Left renal cortex interstitium (tissue), 4 donors: ENCODE measurements around the gene SPRR2F. TPM values are rescaled to one million over a fixed set of nuclear protein-coding genes. Genes with fewer than 3 reads are reported as not detected.

ENCODE experiments used
- DNase-seq, 4 donors: peaks; one replicate each; pipeline ENCODE4 v3.0.0-alpha.2; 2013; ENCODE audit warnings: low read depth in 4 of 4, low spot score in 2 of 4, missing footprints in 1 of 4
- polyA plus RNA-seq, 4 donors: library from polyadenylated mRNA; unstranded; fragments of 120-200 nt; gene quantifications; one replicate each; pipeline ENCODE4 v1.2.1, GENCODE V29; 2013; ENCODE audit not compliant: insufficient read length in 4 of 4

SPRR2F gene
- polyA plus RNA-seq, 4 donors: not detected

DNA sequence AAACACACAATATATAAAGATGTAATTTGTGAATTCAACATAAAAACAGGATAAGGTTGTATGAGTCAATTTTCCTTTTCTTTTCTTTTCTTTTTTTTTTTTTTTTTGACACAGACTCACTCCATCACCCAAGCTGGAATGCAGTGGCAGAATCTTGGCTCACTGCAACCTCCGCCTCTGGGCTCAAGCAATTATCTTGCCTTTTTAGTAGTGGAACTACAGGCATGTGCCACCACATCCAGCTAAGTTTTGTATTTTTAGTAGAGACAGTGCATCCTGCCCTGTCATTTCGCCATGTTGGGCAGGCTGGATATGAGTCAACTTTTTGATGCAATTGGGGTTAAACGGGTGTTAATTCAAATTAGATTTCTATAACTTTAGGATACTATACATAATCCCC is 31.6 kb downstream of the SPRR2F start:
- DNase-seq: no peak

DNA sequence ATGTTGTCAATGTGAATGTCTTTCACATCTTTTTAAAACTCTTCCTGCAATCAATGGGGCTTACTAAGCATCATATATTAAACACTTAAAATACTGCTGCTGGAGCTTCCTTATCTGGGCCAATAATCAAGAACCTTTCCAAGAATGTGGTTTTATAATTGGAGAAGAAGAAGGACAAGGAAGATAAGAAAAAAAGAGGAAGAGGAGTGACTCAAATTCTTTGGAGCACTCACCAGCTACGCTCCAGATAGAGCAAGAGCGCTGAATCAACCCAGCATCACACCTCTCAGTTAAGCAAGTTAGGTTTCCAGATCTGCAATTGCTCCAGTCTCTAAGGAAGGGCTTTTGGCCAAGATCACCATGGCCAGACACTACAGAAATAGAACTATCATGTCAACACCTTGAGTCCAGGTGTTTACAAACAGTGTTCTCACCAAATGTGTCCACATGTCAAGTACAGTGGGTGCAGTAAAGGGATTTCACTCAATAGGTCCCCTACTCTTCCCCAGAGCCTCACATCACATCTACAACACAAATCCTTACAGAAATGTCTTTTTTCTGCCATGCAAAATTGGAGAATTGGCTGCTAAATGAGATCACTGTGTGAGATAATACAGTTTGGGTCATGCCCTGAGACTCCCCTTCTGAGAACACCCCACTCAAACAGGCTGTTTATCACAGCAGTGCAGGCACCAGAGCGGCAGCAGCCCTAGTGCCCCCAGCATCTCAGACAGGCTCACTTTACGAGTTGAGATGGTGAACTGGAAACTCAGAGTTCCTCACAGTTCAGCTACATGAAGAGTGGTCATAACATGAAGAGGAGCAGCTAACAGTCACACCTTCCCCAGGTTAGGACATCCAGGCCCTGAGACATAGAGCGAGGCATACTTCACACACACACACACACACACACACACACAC is 40.2 kb downstream of the SPRR2F start:
- no peak for DNase-seq

DNA sequence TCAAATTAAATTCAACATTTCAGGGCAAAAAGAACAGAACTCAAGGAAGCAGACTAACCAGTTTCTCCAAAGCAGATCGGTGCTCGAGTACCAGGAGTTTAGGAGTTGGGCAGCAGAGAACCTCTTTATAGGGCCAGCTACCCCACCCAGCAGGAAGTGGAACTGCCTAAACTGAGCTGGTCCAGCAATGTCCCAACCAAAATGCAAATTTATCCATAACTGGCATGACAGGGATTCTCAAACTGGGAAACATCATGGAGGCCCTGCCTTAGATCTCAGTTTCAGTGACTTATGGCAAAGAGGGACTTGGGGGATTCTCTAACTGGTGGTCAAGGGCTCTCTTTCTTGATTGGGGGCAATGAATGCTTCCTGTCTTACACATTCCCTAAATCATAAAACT is 41.8 kb downstream of the SPRR2F start, which contains the start of gene SPRR2B:
TSS of gene SPRR2B (minus strand) at position 101 of the 400 bp plus-strand sequence. CDS start 772 bp downstream, outside the sequence.
- no peak for DNase-seq

DNA sequence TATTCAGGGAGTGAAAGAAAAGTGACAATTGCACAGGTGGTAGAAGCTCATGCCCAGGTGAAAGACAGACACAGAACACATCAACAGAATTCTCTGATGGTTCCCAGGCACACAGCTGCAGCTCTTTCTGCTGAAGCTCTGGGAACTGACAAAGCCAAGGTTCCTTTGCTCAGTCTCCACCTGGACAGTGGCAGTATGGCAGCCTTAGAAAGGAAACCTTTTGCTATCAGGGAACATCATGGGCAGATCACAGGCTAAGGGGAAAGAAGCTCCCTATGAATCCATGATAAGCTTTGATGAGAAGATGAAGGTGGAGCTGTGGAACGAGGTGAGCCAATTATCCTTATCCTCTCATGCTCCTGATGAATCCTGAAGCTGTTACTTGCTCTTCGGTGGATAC is 43.1 kb downstream of the SPRR2F start:
- no peak for DNase-seq

Other genes with a start within 250 kb of the SPRR2F start
- not detected for gene SMCP, start 235.2 kb downstream of the SPRR2F start, polyA plus RNA-seq
- under 1 TPM; 0.08 to 0.42 (median 0.30) TPM for gene IVL, start 205.0 kb downstream of the SPRR2F start, polyA plus RNA-seq
- not detected for gene SPRR5, start 166.3 kb downstream of the SPRR2F start, polyA plus RNA-seq
- gene SPRR4, start 142.9 kb downstream of the SPRR2F start, polyA plus RNA-seq: not detected
- gene SPRR1A, start 129.4 kb downstream of the SPRR2F start, polyA plus RNA-seq: not detected
- gene SPRR3, start 111.8 kb downstream of the SPRR2F start, polyA plus RNA-seq: under 1 TPM in 3 of 4 donors, not detected in 1; 0.17 to 0.51 (median 0.18) TPM
- not detected for gene SPRR1B, start 82.3 kb downstream of the SPRR2F start, polyA plus RNA-seq
- not detected for gene SPRR2D, start 72.4 kb downstream of the SPRR2F start, polyA plus RNA-seq
- gene SPRR2A, start 56.0 kb downstream of the SPRR2F start, polyA plus RNA-seq: under 1 TPM in 1 of 4 donors, not detected in 3; 0.14 TPM
- gene SPRR2B, start 41.9 kb downstream of the SPRR2F start, polyA plus RNA-seq: not detected
- not detected for gene SPRR2E, start 19.0 kb downstream of the SPRR2F start, polyA plus RNA-seq
- gene SPRR2G, start 37.4 kb upstream of the SPRR2F start, polyA plus RNA-seq: not detected
- gene LELP1, start 89.9 kb upstream of the SPRR2F start, polyA plus RNA-seq: not detected
- not detected for gene PRR9, start 104.1 kb upstream of the SPRR2F start, polyA plus RNA-seq
- gene LORICRIN, start 146.2 kb upstream of the SPRR2F start, polyA plus RNA-seq: not detected
- not detected for gene PGLYRP3, start 199.4 kb upstream of the SPRR2F start, polyA plus RNA-seq
- not detected for gene PGLYRP4, start 235.3 kb upstream of the SPRR2F start, polyA plus RNA-seq
- gene S100A9, start 244.3 kb upstream of the SPRR2F start, polyA plus RNA-seq: 10 to 100 TPM in 3 of 4 donors, 1 to 10 TPM in 1; 7.7 to 25.8 (median 17.0) TPM